HG02759 (cell line): ENCODE data around the gene THOC6.

Experiments
- ATAC-seq: cut with Tn5 transposase; IDR thresholded peaks from one replicate; pipeline ENCODE4 v1.9.1; 2021; ENCODE audit warnings: mild to moderate bottlenecking, moderate library complexity; ENCODE audit not compliant: unreplicated experiment

The THOC6 gene

GRCh38 chr16:3014971-3015370, 8.9 kb upstream of the THOC6 start:
- ATAC-seq: no peak

GRCh38 chr16:3015865-3016521, 7.8 kb upstream of the THOC6 start:
- ATAC-seq: no peak

GRCh38 chr16:3017344-3017743, 6.5 kb upstream of the THOC6 start:
- ATAC-seq: no peak

- ATAC-seq: no peak
Measured at GRCh38 chr16:3017794-3018506, 5.9 kb upstream of the THOC6 start, which contains the start of gene CLDN6. CLDN6 (minus strand) TSS chr16:3018183; CDS start chr16:3016021, 2,162 bp downstream.

- no peak for ATAC-seq
Measured at GRCh38 chr16:3019594-3020246, 4.1 kb upstream of the THOC6 start.

GRCh38 chr16:3020247-3020603, 3.6 kb upstream of the THOC6 start, which contains the start of gene TNFRSF12A:
TNFRSF12A (plus strand) TSS chr16:3020368; CDS start chr16:3020398, 30 bp downstream.
- ATAC-seq: peak; percentile 28

GRCh38 chr16:3020604-3021448, 3.0 kb upstream of the THOC6 start:
- no peak for ATAC-seq

GRCh38 chr16:3021449-3022207, 2.2 kb upstream of the THOC6 start:
- ATAC-seq: no peak

GRCh38 chr16:3022208-3022683, 1.6 kb upstream of the THOC6 start:
- no peak for ATAC-seq

- no peak for ATAC-seq
Measured at GRCh38 chr16:3022684-3023414, 986 bp upstream of the THOC6 start.

- ATAC-seq: no peak
Measured at GRCh38 chr16:3023415-3023668, 493 bp upstream of the THOC6 start.

GRCh38 chr16:3025032-3026002, 1.5 kb downstream of the THOC6 start:
- ATAC-seq: no peak

GRCh38 chr16:3026003-3026378, 2.2 kb downstream of the THOC6 start:
- ATAC-seq: no peak

- no peak for ATAC-seq
Measured at GRCh38 chr16:3026609-3027488, 3.0 kb downstream of the THOC6 start.

- ATAC-seq: no peak
Measured at GRCh38 chr16:3027489-3027795, 3.6 kb downstream of the THOC6 start.

- peak; percentile 38 for ATAC-seq
Measured at GRCh38 chr16:3027983-3028715, 4.3 kb downstream of the THOC6 start.

GRCh38 chr16:3028716-3029319, 5.0 kb downstream of the THOC6 start:
- ATAC-seq: no peak
